ENCODE results near the gene PATE3.
A peak's percentile ranks its signal among the peaks of the same experiment; 100 is the strongest.

PATE3 gene

DNA sequence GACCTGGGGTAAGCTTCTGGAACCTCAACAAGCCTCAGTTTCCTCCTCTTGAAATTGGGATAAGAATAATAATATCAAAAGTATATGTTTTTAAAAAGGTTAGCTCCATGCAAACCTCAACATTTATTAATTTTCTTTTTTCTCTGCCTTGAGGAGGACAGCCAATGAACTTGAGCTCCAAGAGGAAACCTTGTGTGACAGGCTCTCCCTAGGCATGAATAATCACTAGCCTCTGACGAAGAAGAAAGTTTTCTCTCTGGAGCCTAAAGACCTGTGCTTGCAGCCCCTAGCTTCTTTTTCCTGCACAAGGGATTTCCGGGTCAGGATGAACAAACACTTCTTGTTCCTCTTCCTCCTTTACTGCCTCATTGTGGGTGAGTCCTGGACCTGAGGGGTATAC, at the start of gene PATE3:
PATE3 (plus strand) TSS at position 301 of the 400 bp plus-strand sequence; CDS start at position 326, 25 bp downstream.
- no peak within 1 kb of the TSS for H3K4me3 ChIP-seq (ENCODE audit: low read depth, low read length)
- DNase-seq (ENCODE audit: low read depth): no peak

- no peak for DNase-seq (ENCODE audit: low read depth)
- H3K4me3 ChIP-seq (ENCODE audit: low read depth, low read length): no peak overlapping the region
These were observed 47.3 kb upstream of the PATE3 start for GRCh38 chr11:125740617-125741016.

- no peak for DNase-seq (ENCODE audit: low read depth)
These were observed 44.2 kb upstream of the PATE3 start for GRCh38 chr11:125743681-125744080.

GRCh38 chr11:125745979-125746378, 41.9 kb upstream of the PATE3 start, which contains the start of gene PATE1:
Gene PATE1, plus strand, starts transcription at chr11:125746279. Its CDS starts 26 bp downstream, at chr11:125746305.
- no peak for DNase-seq (ENCODE audit: low read depth)
- no peak within 1 kb of the TSS for H3K4me3 ChIP-seq (ENCODE audit: low read depth, low read length)

More at GRCh38 chr11:125743681-125744080, 44.2 kb upstream of the PATE3 start:
- H3K4me3 ChIP-seq (ENCODE audit: low read depth, low read length): no peak overlapping the region

- no peak for DNase-seq (ENCODE audit: low read depth)
- H3K4me3 ChIP-seq (ENCODE audit: low read depth, low read length): no peak overlapping the region
These were observed 37.3 kb upstream of the PATE3 start for GRCh38 chr11:125750629-125751028.

DNA sequence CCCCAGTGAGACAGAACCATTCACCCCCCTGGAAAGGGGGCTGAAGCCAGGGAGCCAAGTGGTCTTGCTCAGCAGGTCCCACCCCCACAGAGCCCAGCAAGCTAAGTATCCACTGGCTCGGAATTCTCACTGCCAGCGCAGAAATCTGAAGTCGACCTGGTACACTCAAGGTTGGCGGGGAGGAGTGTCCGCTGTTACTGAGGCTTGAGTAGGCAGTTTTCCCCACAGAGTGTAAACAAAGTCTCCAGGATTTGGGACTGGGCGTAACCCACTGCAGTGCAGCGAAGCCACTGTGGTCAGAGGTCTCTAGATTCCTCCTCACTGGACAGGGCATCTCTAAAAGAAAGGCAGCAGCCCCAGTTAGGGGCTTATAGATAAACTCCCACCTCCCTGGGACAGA, 31.9 kb upstream of the PATE3 start:
- DNase-seq (ENCODE audit: low read depth): no peak
- H3K4me3 ChIP-seq (ENCODE audit: low read depth, low read length): no peak overlapping the region

- no peak for DNase-seq (ENCODE audit: low read depth)
- H3K4me3 ChIP-seq (ENCODE audit: low read depth, low read length): no peak overlapping the region
These were observed 25.5 kb upstream of the PATE3 start for GRCh38 chr11:125762445-125762844.

GRCh38 chr11:125763483-125763882, 24.4 kb upstream of the PATE3 start:
- DNase-seq (ENCODE audit: low read depth): no peak
- H3K4me3 ChIP-seq (ENCODE audit: low read depth, low read length): no peak overlapping the region

- no peak overlapping the region for H3K4me3 ChIP-seq (ENCODE audit: low read depth, low read length)
- no peak for DNase-seq (ENCODE audit: low read depth)
These were observed 21.7 kb upstream of the PATE3 start for GRCh38 chr11:125766251-125766650.

DNA sequence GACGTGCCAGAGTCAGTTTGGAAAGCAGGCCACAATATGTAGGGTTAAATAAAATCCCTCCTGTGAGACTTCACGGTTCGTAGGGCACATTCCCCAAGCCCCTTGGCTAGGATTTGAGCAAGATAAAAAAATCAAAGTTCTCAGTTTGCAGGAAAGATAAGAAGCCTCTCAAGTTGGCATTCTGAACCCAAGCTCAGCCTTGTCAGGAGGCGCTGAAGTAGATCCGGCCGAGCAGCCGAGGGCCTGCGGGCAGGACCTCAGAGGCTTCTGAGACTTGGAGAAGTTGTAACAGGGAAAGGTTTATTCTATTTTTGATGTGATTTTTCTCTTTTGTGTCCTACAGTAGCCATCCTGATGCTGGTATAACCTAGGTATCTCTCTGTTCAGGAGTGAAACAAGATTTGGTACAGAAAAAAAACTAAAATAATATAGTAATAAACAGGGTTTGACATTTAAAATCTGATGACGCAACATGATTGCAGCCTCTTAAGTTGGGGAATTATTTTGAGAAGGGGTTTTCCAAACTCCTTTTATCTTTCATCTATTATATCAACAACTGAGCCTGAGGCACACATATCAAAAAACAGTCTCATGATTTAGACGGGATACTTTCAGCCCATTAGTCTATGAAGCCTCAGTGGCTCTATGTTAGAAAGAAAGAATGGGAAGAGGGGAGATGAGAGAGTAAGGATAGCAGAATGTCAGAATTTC, 19.4 kb upstream of the PATE3 start:
- no peak overlapping the region for H3K4me3 ChIP-seq (ENCODE audit: low read depth, low read length)
- no peak for DNase-seq (ENCODE audit: low read depth)

DNA sequence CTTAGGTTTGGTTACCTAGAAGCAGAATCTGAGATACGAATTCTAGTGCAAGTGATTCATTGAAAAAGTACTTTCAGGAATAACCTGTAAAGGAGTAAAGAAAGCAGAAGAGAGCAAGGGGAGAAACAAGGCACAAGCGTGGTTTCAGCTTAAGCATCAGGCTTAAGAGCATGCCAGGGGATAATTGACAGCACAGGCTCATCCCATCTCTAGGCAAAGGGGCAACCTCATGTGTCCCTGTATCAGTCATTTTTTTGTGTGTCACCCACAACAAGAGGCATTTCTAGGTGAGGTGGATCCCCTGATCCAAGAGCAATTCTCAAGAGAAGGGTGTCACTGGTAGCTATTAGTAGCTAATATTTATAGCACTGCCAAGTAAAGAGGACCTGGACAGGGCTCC, 17.3 kb upstream of the PATE3 start:
- H3K4me3 ChIP-seq (ENCODE audit: low read depth, low read length): no peak overlapping the region
- DNase-seq (ENCODE audit: low read depth): no peak

DNA sequence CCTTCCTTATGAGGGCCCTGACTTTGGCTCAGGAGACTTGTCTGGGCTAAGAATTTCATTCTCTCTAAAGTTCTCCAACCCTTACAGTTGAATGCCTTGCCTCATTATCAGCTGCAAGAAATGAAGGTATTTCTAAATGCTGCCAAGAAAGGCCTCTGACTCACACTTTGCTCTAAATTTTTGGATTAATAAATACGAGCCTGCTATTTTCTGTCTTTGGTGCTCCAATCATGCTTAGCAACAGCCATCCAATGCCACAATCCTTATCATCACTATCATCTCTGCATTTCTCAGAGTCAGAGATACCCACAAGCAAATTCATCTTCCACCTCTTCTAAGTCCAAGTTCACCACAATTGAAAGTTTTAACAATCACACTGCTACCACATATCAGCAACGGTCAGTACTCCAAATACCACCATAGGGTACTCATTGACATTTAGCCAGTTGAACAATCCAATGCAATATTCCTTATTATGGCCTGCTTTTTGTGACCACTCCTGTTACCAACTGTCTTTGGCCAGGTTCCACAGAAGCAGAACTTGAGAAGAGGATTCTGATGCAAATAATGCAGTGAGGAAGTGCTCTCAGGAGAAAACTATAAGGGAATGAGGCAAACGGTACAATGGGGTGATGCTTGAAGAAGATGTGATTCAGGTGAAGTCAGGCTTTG, 15.0 kb upstream of the PATE3 start:
- peak; percentile 25 for DNase-seq (ENCODE audit: low read depth)
- no peak overlapping the region for H3K4me3 ChIP-seq (ENCODE audit: low read depth, low read length)

DNA sequence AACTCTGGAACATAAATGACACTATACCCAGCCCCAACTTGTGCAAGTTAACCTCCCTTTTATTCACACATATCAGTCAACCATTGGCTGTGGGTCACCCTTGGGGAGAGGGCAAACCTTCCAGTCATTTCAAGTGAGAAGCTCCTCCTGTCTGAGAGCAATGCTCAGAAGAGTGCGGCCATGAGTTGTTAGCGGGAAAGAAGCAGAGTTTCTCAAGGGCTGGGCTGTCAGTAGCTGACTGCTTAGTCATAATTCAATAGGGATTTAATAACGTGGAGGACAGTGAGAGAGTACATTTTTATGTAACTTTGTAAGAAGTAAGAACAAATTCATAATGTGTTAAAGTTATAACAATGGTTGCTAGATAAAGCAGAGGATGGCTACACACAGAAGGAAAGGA, 14.4 kb upstream of the PATE3 start:
- peak; percentile 18 for DNase-seq (ENCODE audit: low read depth)
- no peak overlapping the region for H3K4me3 ChIP-seq (ENCODE audit: low read depth, low read length)

DNA sequence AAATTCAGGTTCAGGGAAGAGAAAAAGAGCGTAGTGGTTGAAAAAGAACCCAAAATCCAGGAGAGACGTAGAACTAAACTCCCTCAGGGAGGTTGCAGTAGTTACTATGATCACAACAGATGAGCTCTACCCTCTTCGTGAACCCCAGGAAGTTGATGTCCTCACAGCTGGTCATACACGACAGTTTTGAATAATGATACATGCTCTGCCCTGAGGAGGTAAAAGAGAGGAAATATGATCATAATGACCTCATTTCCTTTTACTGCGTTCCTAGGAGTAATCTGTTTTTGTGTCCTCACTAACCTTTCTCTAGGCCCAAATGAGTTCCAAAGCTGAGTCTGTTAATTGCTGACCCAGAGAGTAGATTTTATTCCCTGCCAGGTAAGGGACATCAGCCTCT, 10.6 kb upstream of the PATE3 start:
- DNase-seq (ENCODE audit: low read depth): peak; percentile 11
- no peak overlapping the region for H3K4me3 ChIP-seq (ENCODE audit: low read depth, low read length)

DNA sequence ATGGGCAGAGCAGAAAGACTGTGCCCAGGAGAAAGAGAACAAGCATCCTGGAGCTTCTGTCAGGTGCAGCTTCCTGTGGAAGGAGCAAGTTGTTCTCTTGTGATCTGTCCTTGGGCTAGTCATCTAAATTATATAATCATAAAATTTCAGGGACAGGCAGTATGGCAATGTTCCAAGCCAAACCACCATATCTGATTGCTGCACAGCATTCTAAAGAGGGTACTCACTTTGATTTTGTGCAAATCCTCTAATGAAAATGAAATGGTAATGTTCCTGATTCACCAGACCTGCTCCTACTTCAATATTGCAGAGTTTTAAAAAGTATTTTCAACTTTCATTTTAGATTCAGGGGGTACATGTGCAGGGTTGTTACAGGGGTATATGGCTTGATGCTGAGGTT, 9.2 kb upstream of the PATE3 start, which contains the start of gene PATE2:
PATE2 (minus strand) TSS at position 101 of the 400 bp plus-strand sequence; CDS start at position 46, 55 bp downstream.
- no peak within 1 kb of the TSS for H3K4me3 ChIP-seq (ENCODE audit: low read depth, low read length)
- no peak for DNase-seq (ENCODE audit: low read depth)

- DNase-seq (ENCODE audit: low read depth): no peak
- no peak overlapping the region for H3K4me3 ChIP-seq (ENCODE audit: low read depth, low read length)
These were observed 3.2 kb upstream of the PATE3 start for GRCh38 chr11:125784678-125785077.

DNA sequence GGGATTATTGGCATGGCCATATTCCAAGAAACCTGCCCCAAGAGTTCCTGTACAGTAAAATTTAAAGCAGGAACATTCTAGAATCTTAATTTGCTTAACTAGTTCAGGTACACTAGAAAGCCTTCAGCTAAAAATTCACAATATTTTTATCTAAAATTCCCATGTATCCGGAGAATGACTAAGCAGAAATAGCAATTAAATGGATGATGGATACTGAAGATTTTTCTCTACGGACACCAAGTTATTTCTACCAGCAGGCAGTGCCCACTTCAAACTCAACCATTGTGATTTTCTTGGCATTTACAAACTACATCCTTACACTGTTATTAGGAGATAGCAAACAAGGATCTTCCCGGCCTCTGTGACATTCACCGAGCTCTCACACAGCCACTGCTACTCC, 2.9 kb downstream of the PATE3 start:
- no peak overlapping the region for H3K4me3 ChIP-seq (ENCODE audit: low read depth, low read length)
- no peak for DNase-seq (ENCODE audit: low read depth)

GRCh38 chr11:125797641-125798040, 9.7 kb downstream of the PATE3 start:
- no peak for DNase-seq (ENCODE audit: low read depth)
- no peak overlapping the region for H3K4me3 ChIP-seq (ENCODE audit: low read depth, low read length)

GRCh38 chr11:125799808-125800207, 11.9 kb downstream of the PATE3 start:
- no peak for DNase-seq (ENCODE audit: low read depth)

GRCh38 chr11:125802387-125802786, 14.5 kb downstream of the PATE3 start:
- DNase-seq (ENCODE audit: low read depth): no peak

More at GRCh38 chr11:125799808-125800207, 11.9 kb downstream of the PATE3 start:
- H3K4me3 ChIP-seq (ENCODE audit: low read depth, low read length): no peak overlapping the region

GRCh38 chr11:125807909-125808308, 20.0 kb downstream of the PATE3 start:
- H3K4me3 ChIP-seq (ENCODE audit: low read depth, low read length): no peak overlapping the region
- DNase-seq (ENCODE audit: low read depth): no peak

More at GRCh38 chr11:125802387-125802786, 14.5 kb downstream of the PATE3 start:
- no peak overlapping the region for H3K4me3 ChIP-seq (ENCODE audit: low read depth, low read length)
